ENCODE results near the gene GAN.

GRCh38 chr16:81432937-81433557 is 118.3 kb downstream of the GAN start:
- TF ChIP-seq EGR1 (IDR thresholded peaks at IDR 0.05; ENCODE audit: low read depth): no peak
- no peak for TF ChIP-seq ZNF274 (IDR thresholded peaks at IDR 0.05; ENCODE audit: low read depth, low read length)
- TF ChIP-seq CTCF (IDR thresholded peaks at IDR 0.05 in 2 of 3, conservative IDR thresholded peaks at IDR 0.05 in 1 of 3; ENCODE audit: borderline replicate concordance in 1 of 3, insufficient read depth in 1 of 3, low read depth in 2 of 3, low read length in 2 of 3): no peak
- no peak for TF ChIP-seq POLR2A (IDR thresholded peaks at IDR 0.05; ENCODE audit: borderline replicate concordance, extremely low read depth, insufficient read depth, insufficient read length)
- no peak for TF ChIP-seq EZH2 (IDR thresholded peaks at IDR 0.05)

Data from HCT116 (cell line).